ENCODE results near the gene HNRNPM.
"Not testable (repeated sequence)": the region's sequence is repeated elsewhere in the genome, so short reads cannot be mapped to it uniquely, and the experiment has no call there.

Gene HNRNPM

DNA sequence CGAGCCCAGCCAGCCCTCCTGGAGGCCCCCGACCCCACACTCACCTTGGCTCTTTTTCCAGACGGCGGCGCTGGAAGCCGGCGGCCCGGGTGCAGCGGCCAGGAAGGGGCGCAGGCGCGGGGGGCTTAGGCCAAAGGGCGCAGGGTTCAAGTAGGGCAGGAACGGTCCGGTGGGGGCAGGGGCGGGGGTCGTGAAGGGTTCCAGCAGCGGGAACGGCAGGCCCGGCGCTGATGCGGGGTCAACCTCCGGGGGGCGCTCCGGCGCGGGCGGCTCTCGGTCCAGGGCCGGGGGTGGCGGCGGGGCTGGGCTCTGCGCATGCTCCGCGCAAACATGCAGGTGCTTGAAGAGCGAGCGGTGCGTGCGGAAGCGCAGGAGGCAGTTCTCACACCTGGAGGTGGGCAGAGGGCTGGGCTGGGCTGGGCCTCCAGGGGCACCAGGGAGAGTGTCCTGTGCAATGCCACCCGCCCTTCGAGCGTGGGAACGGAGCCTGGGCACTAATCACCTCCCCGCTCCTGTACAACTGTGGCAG, 66.9 kb downstream of the HNRNPM start:
- no peak for DNase-seq (ENCODE audit: low read depth in 2 of 2)

DNA sequence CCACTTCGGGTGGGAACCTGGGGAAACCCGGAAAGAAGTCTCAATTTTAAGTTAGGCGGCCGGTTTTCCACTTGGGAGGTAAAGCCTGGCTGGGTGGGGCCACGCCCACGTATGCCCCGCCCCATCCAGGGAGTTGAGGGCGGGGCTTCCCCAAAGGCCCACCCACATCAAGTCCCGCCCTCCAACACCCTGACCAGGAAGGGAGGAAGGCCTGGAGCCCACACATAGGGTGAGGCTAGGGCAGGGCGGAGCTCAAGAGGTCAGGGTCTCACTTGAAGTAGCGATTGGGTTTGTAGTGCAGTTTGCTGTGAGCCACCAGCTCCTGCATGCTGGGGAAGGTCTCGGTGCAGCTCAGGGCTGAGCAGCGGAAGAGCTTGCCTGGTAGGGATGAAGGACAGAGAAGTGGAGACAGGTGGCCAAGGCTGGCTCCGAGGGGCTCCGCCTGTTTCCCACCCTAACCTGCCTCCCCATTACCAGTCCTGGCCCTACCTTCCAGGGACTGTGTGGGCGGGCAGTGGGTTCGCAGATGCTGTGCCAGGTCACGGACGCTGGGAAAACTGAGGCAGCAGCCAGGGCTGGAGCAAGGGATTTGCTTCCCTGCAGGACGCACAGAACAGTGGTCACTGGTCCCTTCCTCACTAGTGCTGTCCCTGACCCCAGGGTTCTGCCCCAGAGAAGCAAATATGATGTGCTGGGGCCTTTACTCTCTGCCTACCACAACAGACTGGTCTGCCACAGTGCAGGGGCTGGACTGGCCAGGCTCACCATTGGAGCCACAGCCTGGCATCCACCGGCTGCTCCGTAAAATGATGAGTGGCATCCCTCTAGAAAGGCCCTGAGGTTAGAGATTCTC, 67.6 kb downstream of the HNRNPM start:
- no peak for DNase-seq (ENCODE audit: low read depth in 2 of 2)

DNA sequence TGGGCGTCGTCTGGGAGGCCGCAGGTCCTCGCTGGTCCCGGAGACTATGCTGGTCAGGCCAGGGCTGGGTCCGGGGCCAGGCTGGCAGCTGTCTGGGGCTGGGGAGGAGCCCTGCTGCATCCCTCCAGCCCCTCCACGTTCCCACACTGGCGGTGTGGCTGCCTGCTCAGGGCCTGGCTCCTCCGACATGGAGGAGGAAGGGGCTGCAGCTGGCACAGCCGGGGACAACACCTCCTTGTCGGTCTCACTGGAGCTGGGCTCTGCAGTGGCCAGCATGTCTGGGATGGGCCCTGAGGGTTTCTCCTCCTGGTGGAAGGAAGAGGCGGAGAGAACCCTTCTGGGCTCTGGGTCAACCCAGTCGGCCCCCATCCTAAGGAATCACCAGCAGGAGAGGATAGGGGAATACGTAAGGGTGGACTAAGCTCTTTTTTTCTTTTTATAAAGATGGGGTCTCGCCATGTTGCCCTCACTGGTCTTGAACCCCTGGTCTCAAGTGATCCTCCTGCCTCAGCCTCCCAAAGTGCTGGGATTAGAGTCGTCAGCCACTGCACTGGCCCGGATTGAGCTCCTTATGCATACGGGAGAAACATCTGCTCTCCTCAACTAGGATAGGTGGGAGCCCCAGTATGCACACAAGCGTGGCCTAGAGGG, 68.4 kb downstream of the HNRNPM start:
- no peak for DNase-seq (ENCODE audit: low read depth in 2 of 2)

DNA sequence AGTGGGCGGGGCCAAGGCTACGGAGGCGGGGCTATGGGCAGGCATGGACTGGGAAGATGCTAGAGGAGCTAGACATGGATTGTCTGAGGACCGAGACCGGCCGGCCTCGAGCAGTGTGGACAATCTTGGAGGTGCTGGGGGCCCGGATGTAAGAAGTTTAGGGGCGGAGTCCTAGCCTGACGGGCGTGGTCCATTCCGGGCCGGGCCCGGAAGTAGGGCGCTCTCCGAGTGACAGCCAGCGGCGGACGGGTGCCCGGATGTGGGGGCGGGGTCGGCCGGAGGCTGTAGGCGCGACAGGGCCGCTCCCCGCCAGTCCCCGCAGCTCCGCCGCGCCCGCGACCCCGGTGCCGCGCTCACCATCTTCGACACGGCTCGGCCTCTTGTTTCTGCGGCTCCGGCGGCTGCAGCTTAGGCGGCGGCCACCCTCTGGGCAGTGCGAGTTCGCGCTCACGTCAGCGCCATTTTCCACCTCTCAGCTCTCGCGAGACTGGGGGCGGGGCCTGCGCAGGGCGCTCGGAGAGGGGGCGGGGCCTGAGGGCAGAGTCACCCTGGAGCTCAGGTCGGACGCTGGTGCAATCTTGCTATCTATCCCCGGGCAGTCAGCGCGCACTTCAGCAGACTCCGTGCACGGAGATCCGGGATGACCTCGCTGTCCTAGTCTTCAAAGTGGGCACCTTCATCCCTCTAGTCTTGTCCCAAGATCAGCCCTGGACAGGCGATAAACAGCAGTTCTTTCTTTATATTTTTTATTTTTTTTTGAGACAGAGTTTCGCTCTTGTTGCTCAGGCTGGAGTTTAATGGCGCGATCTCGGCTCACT, 69.1 kb downstream of the HNRNPM start, which contains the start of gene ZNF414:
Gene ZNF414 (minus strand): TSS at position 481 of the 818 bp plus-strand sequence. CDS start 121 bp downstream, at position 360.
- peak; percentile 97 to 99 for DNase-seq (ENCODE audit: low read depth in 2 of 2)

DNA sequence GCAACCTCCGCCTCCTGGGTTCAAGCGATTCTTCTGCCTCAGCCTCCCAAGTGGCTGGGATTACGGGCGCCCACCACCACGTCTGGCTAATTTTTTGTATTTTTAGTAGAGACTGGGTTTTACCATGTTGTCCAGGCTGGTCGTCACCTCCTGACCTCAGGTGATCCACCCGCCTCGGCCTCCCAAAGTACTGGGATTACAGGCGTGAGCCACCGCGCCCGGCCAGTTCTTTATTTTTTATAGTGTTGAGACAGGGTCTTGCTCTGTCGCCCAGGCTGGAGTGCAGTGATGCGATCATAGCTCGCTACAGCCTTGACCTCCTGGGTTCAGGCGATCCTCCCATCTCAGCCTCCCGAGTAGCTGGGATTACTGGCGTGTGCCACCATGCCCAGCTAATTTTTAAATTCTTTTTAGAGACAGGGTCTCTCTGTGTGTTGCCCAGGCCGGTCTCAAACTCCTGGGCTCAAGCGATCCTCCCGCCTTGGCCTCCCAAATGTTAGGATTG, 69.8 kb downstream of the HNRNPM start:
- not testable (repeated sequence) for DNase-seq (ENCODE audit: low read depth in 2 of 2)

DNA sequence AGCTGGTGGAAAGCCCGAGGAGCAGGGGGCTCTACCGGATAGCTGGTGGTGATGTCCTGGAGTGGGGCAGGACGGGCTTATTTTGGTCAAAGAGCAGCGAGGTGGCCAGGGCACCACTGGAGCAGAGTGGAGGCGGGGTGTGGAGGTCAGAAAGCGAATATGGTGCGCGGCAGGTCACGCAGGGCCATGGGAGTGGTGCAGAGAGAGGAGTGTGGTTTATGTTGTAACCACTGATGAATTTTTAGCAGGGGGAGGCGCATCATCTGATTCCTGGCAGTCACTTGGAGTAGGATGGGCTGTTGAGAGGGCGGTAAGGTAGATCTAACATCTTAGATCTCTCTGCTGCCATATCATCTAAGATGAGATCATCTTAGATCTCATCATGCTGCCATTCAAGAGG, 70.5 kb downstream of the HNRNPM start:
- DNase-seq (ENCODE audit: low read depth in 2 of 2), result peak in 1 of 2 donors; percentile 26

DNA sequence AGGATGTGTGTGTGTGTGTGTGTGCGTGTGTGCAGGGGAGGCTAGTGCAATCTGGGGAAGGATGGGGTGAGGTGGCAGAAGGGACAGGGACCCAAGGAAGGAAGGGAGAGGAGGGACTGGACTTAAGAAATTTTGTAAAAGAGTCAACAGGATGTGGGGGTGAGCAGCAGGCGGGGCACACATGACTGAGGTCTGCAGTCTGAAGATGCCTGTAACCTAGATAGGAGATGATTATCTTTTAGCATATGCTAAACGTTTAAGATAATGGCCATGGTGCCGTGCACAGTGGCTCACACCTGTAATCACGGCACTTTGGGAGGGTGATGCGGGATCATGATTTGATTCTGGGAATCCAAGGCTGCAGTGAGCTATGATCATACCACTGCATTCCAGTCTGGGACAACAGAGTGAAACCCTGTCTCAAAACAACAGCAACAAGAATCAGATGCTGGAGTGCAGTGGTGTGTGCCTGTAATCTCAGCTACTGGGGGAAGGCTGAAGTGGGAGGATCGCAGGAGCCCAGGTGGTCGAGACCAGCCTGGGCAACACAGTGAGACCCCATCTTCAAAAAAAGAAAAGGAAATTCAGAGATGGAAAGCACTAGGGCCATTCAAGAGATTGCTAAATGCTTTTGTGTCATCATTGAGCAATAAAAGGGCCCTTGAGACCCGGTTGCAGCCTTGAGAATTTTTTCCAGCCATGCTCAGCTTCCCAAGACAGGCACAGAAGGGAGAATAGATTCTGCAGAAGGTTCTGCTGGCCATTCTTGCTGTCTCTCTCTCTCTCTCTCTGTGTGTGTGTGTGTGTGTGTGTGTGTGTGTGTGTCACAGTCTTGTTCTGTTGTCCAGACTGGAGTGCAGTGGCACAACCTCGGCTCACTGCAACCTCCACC, 73.0 kb downstream of the HNRNPM start:
- DNase-seq (ENCODE audit: low read depth in 2 of 2), result peak in 1 of 2 donors; percentile 18

DNA sequence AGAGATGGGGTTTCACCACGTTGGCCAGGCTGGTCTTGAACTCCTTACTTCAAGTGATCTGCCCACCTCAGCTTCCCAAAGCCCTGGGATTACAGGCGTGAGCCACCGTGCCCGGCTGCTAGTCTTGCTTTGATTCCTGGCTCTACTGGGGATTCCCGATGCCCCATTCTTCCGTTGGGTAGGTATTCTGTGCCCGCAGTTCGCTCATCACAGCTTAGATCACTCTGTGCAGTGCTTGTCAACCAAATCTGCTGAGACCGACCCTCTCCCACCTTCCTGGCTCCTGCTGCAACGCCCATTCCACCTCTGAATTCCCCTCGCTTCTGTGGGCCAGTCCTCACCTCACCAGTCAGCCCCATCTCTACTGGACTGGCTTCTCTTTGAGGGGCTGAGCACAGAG, 73.8 kb downstream of the HNRNPM start:
- DNase-seq (ENCODE audit: low read depth in 2 of 2), result no peak

DNA sequence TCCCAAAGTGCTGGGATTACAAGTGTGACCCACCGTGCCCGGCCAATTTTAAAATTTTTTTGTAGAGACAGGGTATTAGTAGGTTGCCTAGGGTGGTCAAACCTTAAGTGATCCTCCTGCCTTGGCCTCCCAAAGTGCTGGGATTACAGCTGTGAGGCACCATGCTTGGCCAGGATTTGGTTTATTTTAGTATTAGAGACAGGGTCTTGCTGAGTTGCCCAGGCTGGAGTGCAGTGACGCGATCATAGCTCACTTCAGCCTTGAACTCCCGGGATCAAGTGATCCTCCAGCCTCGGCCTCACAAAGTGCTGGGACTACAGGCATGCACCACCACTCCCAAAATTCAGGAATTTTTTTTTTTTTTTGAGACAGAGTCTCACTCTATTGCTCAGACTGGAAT, 74.6 kb downstream of the HNRNPM start:
- no peak for DNase-seq (ENCODE audit: low read depth in 2 of 2)

DNA sequence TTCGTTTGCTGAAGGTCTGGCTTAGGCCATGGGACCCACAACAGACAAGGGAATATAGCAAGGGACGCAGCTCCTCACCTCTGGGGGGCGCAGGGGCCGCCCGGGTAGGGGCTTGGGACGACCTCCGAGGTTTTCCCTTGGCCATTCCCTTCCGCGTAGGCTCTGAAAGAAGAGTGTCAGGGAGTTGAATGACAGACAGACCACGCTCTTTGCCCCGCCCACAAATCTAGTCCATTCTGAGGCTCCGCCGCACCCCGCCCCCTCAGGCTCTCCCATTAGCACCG, 80.6 kb downstream of the HNRNPM start:
- DNase-seq (ENCODE audit: low read depth in 2 of 2), result no peak

DNA sequence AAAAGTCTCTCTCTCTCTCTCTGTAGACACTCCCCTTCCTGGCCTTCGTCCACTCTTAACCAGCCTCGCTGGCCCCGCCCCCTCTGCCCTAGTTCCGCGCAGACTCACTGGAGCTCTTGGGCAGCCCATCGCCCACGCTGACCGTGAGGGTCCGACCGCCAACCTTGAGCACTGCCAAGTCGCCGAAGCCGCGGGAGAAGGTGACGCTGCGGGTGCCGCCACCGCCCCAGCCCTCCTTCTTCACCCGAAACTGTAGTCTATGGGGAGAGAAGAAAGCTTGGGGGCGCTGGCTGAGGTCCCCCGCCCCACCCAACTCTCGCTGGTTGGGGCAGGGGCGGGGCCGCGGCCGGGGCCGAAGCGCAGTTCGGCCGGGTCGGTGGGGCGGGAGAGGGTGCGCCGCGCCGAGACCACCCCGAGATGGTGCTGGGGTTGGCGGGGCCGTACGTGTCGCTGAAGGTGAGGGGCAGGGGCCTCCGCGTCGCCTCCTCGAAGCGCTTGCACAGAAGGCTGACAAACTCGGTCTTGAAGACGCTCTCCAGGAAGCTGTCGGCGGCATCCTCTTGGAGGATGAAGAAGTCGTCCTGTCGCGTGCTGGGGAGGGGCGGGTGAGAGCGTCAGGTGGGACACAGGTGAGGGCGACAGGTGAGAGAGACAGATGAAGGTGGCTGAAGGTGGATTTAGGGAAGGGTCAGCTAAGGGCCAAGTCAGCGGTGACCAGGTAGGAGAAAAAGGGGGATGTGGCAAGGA, 81.7 kb downstream of the HNRNPM start:
- no peak for DNase-seq (ENCODE audit: low read depth in 2 of 2)

DNA sequence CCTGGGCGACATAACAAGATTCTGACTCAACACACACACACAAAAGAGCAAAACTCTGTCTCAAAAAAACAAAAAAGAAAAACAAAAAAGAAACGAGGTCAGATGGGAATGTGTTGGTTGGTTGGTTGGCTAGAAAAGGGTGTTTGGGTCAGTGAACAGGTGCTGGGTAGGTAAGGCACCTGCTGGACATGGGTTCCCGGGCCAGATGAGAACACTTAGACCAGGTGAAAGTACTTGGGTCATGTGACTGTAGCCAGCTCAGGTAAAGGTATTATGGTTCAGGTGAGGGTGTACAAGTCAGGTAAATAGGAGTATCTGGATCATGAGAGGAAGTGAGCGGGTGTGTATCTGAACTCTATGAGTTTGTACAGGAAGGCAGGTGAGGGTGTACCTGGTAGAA, 83.7 kb downstream of the HNRNPM start:
- no peak for DNase-seq (ENCODE audit: low read depth in 2 of 2)

DNA sequence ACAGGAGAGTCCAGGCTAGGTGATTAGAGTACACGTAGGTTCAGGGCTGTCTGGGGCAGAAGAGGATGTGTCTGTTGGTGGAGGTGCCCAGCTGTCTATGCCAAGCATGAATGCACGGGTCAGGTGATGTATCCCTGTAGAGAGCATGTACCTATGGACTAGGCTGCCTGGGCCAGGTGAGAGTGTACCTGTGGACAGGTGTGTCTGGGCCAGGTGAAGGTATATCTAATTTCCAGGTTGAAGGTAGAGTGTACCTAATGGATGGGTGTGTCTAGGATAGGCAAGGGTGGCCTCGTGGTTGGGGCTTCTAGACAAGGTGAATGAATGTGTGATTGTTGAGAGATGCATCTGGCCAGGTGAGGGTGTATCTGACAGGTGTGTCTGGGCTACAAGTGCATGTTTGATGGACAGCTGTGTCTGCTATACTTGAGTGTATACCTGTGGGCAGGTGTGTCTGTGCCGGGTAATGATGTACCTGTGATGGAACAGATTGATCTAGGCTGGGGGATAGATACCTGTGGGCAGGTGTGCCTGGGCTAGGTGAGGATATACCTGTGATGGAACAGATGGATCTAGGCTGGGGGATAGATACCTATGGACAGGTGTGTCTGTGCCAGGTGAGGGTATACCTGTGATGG, 84.7 kb downstream of the HNRNPM start:
- no peak for DNase-seq (ENCODE audit: low read depth in 2 of 2)

DNA sequence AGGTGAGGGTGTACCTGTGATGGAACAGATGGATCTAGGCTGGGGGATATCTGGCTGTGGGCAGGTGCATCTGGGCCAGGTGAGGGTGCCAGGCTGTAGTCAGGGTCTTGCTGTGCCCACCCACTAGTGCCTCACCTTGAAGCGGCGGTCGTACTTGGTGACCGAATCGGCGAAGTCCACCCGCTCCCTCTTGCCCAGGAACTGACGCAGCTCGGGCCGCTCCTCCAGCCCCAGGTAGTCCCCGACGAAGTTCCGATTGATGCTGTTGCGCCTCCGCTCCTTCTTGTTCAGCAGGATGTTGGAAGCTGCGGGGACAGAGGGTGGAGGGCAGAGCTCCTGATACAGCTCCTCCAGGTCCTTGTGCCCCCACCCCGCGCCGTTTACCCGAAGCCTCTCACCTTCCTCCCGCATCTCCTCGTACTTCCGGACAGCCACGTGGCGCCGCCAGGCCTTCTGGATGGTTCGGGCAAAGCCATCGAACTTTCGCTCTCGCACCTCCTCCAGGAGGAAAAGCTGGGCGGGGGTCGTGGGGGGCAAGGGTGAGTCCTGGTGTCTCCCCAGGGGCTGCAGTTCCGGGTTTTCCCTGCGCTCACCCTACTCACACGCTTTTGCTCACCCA, 85.4 kb downstream of the HNRNPM start:
- no peak for DNase-seq (ENCODE audit: low read depth in 2 of 2)

DNA sequence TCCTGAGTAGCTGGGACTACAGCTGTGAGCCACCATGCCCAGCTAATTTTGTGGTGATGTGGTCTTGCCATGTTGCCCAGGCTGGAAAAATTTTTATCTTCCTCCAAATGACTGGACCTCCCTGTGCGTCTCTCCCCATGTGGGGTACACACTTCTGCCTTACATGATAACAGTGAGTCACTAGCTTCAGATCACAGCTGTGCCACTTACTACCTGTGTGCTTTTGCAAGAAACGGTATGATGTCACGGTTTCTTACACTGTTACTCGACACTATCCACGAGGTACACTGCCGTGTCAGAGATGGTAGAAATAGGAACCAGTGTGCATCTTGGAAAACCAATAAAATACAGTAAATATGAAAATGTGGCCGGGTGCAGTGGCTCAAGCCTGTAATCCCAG, 86.7 kb downstream of the HNRNPM start:
- no peak for DNase-seq (ENCODE audit: low read depth in 2 of 2)

DNA sequence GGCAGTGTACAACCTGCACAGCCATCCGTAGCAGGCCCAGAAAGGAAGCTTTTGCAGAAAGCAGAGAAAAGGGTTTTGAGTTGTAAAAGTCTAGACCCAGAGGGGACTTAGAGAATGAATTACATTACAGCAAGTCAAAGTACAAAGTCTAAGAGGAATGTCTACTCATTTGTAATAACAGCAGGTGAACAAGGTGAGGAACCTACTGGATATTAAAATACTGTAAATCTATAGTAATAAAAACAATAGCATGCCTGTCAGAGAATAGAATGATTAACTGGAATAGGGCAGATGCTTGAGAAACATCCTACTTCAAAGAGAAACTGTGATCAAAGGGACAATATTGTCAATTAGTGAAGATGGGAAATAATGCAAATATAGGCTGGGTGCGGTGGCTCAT, 87.5 kb downstream of the HNRNPM start:
- no peak for DNase-seq (ENCODE audit: low read depth in 2 of 2)

DNA sequence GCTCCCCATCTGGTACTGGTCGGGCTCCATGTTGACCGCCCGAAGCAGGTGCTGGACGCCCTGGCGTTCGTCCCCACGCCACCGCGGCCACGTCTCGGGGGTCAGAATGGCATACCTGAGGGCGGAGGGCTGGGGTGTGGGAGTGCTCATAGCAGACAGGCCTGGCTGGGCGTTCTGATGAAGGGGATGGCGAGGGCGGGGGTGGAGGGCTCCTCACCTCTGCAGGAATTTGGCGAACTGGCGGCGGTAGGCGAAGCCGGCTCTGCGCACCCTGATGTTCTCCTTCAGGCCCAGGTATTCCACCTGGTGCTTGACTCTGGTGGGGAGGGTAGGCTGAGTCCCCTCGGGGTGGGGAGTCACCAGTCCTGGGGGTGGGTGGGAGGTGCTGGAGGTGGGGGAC, 91.5 kb downstream of the HNRNPM start:
- no peak for DNase-seq (ENCODE audit: low read depth in 2 of 2)

DNA sequence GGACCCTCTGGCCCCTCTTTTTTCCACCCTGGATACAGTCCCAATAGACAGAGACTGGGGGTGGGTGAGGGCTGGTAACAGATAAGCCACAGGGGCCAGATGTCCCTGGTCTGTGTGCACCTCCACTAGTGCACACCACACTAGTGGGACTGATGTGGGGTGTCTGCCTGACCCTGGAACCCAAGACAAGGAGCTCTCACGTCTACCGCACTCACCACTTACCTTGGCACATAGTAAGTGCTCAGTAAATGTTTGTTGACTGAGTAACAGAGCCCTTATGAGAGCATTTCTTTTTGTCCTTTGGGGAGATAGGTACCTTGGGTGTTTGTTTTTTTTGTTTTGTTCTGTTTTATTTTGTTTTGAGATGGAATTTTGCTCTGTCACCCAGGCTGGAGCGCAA, 92.3 kb downstream of the HNRNPM start:
- DNase-seq (ENCODE audit: low read depth in 2 of 2), result no peak

All from stimulated activated CD4-positive, alpha-beta T cell treated with anti-CD3 and anti-CD28 coated beads, Interleukin-1b, Interleukin-23, amount 100 ng/mL, for 4 hours (primary cell).